RWPE1 (cell line): ENCODE results near the gene HOXB9.

Experiments used
- CTCF ChIA-PET: fragments of 350-600 bp; sonication (Branson Sonifier 250); formaldehyde crosslinking; extraction: SDS; loops from one replicate; lab custom pipeline; 2021; lab: Yijun Ruan, JAX
- POLR2A ChIA-PET: fragments of 400-600 bp; formaldehyde crosslinking; extraction: SDS; loops from one replicate; lab custom pipeline; 2020; ENCODE audit warnings: antibody characterized with exemption; ENCODE audit not compliant: low non-redundant PET; lab: Yijun Ruan, JAX
- DNase-seq: peaks from one replicate; pipeline ENCODE4 v3.0.0; 2012; ENCODE audit warnings: low spot score
- H3K27ac ChIP-seq: fragments of 450-650 bp; 2 replicates; pipeline ENCODE4 v1.5.1; 2017
- CTCF ChIP-seq: fragments of 450-650 bp; conservative IDR thresholded peaks from 2 replicates; pipeline ENCODE4 v1.5.1; 2017; ENCODE audit warnings: low read depth, mild to moderate bottlenecking

HOXB9 gene

GRCh38 chr17:48620461-48621139 lies 5.6 kb downstream of the HOXB9 start:
- POLR2A ChIA-PET: no interaction called here
- CTCF ChIA-PET: interaction anchor here (0.6 to 1.0 kb wide), 2 partner anchors 357 to 699 kb away, joined by 3 to 5 read pairs; no protein-coding TSS in a partner anchor
- no peak overlapping the region for H3K27ac ChIP-seq
- no peak for DNase-seq
- TF ChIP-seq CTCF: no peak

- no peak overlapping the region for H3K27ac ChIP-seq
- no peak for TF ChIP-seq CTCF
- CTCF ChIA-PET: interaction anchor here (0.6 to 1.8 kb wide), 4 partner anchors 10 to 609 kb away, joined by 3 to 15 read pairs (median 3); no protein-coding TSS in a partner anchor
- no peak for DNase-seq
- POLR2A ChIA-PET: no interaction called here
Measured at GRCh38 chr17:48619826-48620449, 6.2 kb downstream of the HOXB9 start.

- peak; percentile 91 for DNase-seq
- TF ChIP-seq CTCF: peak; percentile 98
- no peak overlapping the region for H3K27ac ChIP-seq
- CTCF ChIA-PET: interaction anchor here (0.5 to 1.8 kb wide), 26 partner anchors 9 to 593 kb away, joined by 3 to 15 read pairs (median 3); no protein-coding TSS in a partner anchor
- POLR2A ChIA-PET: no interaction called here
Measured at GRCh38 chr17:48618256-48618896, 7.8 kb downstream of the HOXB9 start.

GRCh38 chr17:48617471-48618255 lies 8.5 kb downstream of the HOXB9 start:
- no peak for DNase-seq
- ChIA-PET CTCF (interaction anchor here (0.5 to 1.8 kb wide), 23 partner anchors 8 to 592 kb away, joined by 3 to 15 read pairs (median 3); no protein-coding TSS in a partner anchor), POLR2A (no interaction called here)
- TF ChIP-seq CTCF: no peak
- no peak overlapping the region for H3K27ac ChIP-seq

- H3K27ac ChIP-seq: no peak overlapping the region
- CTCF ChIA-PET: interaction anchor here (0.6 to 1.3 kb wide), 3 partner anchors 50 to 437 kb away, joined by 3 read pairs; no protein-coding TSS in a partner anchor
- POLR2A ChIA-PET: no interaction called here
- no peak for DNase-seq
- TF ChIP-seq CTCF: no peak
Measured at GRCh38 chr17:48616717-48617470, 9.3 kb downstream of the HOXB9 start.
